ENCODE measurements around the gene NEUROD2. TPM values are rescaled to one million over a fixed set of nuclear protein-coding genes. Genes with fewer than 3 reads are reported as not detected.

Gene NEUROD2
- polyA plus RNA-seq, 1 of the 3 experiments (the other 2 are of a cell fraction), result not detected

DNA sequence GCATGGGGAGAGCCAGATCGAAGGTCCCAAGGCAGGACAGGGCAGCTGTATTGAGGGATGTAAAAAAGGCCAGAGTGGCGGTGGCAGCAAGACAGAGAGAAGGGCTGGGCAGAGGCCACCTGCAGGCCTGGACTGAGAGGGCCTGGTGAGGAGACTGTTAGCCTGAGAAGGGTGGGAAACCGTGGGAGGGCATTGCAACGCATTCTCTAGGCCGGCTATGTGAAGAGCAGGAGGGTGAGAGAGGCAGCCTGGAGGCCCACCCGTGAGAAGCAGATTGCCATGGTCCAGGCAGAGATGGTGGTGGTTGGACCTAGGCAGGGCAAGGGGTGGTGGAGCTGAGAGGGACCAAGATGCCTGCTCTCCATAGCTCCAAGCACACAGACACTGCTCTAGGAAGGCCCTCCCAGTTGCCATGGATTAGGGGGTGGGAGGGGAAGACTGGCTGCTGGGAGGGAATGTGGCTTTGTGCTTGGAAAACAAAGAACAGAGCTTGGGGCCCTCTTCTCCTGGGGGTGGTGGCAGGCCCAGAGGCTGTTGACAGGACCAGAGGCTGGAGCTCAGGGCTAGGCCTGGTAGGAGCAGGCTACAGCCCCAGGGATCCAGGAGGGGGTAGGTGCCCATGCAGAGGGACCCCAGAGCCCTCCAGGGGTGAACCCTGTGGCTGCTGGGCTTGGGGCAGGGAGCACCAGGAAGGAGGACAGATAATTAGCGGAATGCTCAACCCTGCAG is 45.0 kb upstream of the NEUROD2 start:
- Histone ChIP-seq H3K9me3 (no peaks in the 10 kb centered on the region), H3K9me2 (no peaks in the 10 kb centered on the region), H3K4me3 (ENCODE audit: low read depth in 2 of 2, low read length in 1 of 2) (no peak overlapping the region), H3K9ac (no peak overlapping the region), H3F3A (replicated peaks; ENCODE audit: insufficient read depth) (no peaks in the 10 kb centered on the region), H3K36me3 (replicated peaks in 1 of 2; ENCODE audit: control insufficient read depth in 1 of 2, insufficient read depth in 2 of 2, low read length in 1 of 2) (peaks cover 0 to 5% of the 10 kb centered on the region in 2 experiments), H3K79me2 (ENCODE audit: insufficient read depth) (peaks cover 9% of the 10 kb centered on the region; the same call in 1 of the 2 replicates), H2AFZ (ENCODE audit: low read depth) (no peak overlapping the region), H3K4me2 (no peak overlapping the region), H3K4me1 (ENCODE audit: control insufficient read depth in 1 of 2, insufficient read depth in 2 of 2, low read depth in 1 of 2, low read length in 1 of 2) (peaks cover 0 to 4% of the 10 kb centered on the region in 2 experiments; a peak in 1 of 4 replicates), H4K20me1 (ENCODE audit: insufficient read depth) (peaks cover 7% of the 10 kb centered on the region; the same call in 1 of the 2 replicates), H3K27me3 (ENCODE audit: insufficient read depth) (no peaks in the 10 kb centered on the region), H3K27ac (ENCODE audit: low read depth in 2 of 2, low read length in 1 of 2) (no peak overlapping the region; a peak in 1 of 4 replicates)
- WGBS (ENCODE audit: low lambda C conversion rate), result 78% methylated on average over 6 of the region's 7 CpGs
- POLR2A ChIA-PET, result interaction anchor here (0.7 kb wide), 1 partner anchor 14 kb away, joined by 3 read pairs; no protein-coding TSS in a partner anchor
- no peak for DNase-seq
- TF ChIP-seq TCF12 (IDR thresholded peaks at IDR 0.05), result no peak
- no peak for TF ChIP-seq EZH2phosphoT487 (IDR thresholded peaks at IDR 0.05; ENCODE audit: borderline replicate concordance, low read depth)
- no peak for TF ChIP-seq RCOR1 (IDR thresholded peaks at IDR 0.05; ENCODE audit: low read length)
- TF ChIP-seq, protein P1, sequence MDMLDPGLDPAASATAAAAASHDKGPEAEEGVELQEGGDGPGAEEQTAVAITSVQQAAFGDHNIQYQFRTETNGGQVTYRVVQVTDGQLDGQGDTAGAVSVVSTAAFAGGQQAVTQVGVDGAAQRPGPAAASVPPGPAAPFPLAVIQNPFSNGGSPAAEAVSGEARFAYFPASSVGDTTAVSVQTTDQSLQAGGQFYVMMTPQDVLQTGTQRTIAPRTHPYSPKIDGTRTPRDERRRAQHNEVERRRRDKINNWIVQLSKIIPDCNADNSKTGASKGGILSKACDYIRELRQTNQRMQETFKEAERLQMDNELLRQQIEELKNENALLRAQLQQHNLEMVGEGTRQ (IDR thresholded peaks at IDR 0.05; ENCODE audit: borderline replicate concordance, low read depth, low read length), result no peak
- TF ChIP-seq FOXJ3 (CRISPR knock-in tag; IDR thresholded peaks at IDR 0.05), result no peak
- no peak for TF ChIP-seq YY1 (IDR thresholded peaks at IDR 0.05; ENCODE audit: low read depth)
- TF ChIP-seq FOXM1 (IDR thresholded peaks at IDR 0.05; ENCODE audit: low read depth), result no peak
- TF ChIP-seq ELF1 (IDR thresholded peaks at IDR 0.05), result no peak
- TF ChIP-seq GABPA (IDR thresholded peaks at IDR 0.05; ENCODE audit: low read depth), result no peak
- CTCF ChIA-PET, result interaction anchor here (1.0 to 7.6 kb wide), 8 partner anchors 12 to 112 kb away, joined by 3 to 149 read pairs (median 9); partner anchors contain the start of genes PNMT, PPP1R1B, STARD3 and TCAP

DNA sequence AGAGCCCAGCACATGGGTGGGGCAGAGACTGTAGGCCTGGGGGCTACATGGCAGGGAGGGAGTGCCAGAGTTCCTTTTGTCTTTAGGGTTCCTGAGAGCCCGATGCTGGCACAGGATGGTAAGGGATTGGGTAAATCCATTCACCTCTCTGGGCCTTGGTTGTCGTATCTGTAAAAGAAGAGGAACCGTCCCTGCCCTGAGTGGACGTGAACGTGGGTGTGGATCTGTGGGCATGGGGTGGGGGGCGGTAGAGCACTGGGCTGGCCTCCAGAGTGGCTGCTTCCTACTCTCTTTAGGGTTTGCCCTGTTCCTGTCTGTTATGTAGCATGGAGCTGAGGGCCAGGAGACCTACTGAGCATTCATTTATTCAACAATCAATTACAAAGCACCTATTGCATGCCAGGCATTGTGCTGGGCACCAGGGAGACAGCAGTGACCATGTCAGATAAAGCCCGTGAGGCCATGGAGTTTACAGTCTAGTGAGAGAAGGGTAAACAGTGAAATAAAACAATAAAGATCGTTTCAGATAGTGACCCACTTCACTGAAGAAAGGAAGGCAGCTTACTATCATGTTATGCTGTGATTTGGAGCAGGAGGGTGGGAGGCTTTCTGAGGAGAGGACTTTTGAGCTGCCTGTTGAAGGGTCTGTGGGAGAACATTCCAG is 44.3 kb upstream of the NEUROD2 start:
- Histone ChIP-seq H3K36me3 (replicated peaks in 1 of 2; ENCODE audit: control insufficient read depth in 1 of 2, insufficient read depth in 2 of 2, low read length in 1 of 2) (peaks cover 0 to 3% of the 10 kb centered on the region in 2 experiments), H3K79me2 (ENCODE audit: insufficient read depth) (peaks cover 9% of the 10 kb centered on the region; the same call in 1 of the 2 replicates), H2AFZ (ENCODE audit: low read depth) (no peak overlapping the region), H3K4me2 (no peak overlapping the region), H3K9me3 (no peaks in the 10 kb centered on the region), H3K4me3 (ENCODE audit: low read depth in 2 of 2, low read length in 1 of 2) (no peak overlapping the region), H3K9ac (no peak overlapping the region), H3K9me2 (no peaks in the 10 kb centered on the region), H3K4me1 (ENCODE audit: control insufficient read depth in 1 of 2, insufficient read depth in 2 of 2, low read depth in 1 of 2, low read length in 1 of 2) (peaks cover 0 to 4% of the 10 kb centered on the region in 2 experiments; a peak in 1 of 4 replicates), H3K27me3 (ENCODE audit: insufficient read depth) (no peaks in the 10 kb centered on the region), H4K20me1 (ENCODE audit: insufficient read depth) (peaks cover 7% of the 10 kb centered on the region; the same call in 1 of the 2 replicates), H3K27ac (ENCODE audit: low read depth in 2 of 2, low read length in 1 of 2) (no peak overlapping the region), H3F3A (replicated peaks; ENCODE audit: insufficient read depth) (no peaks in the 10 kb centered on the region)
- CTCF ChIA-PET, result interaction anchor here (1.0 to 7.6 kb wide), 6 partner anchors 11 to 29 kb away, joined by 3 to 149 read pairs (median 46); partner anchors contain the start of genes PNMT, STARD3 and TCAP
- POLR2A ChIA-PET, result interaction anchor here (0.7 kb wide), 1 partner anchor 15 kb away, joined by 3 read pairs; no protein-coding TSS in a partner anchor
- DNase-seq, result no peak
- WGBS (ENCODE audit: low lambda C conversion rate), result 87% methylated on average over 8 of the region's 8 CpGs
- TF ChIP-seq RXRA (IDR thresholded peaks at IDR 0.05; ENCODE audit: borderline replicate concordance, low read depth) (no peak), TCF12 (IDR thresholded peaks at IDR 0.05) (no peak), MAX (IDR thresholded peaks at IDR 0.05; ENCODE audit: low read depth) (no peak), FOXM1 (IDR thresholded peaks at IDR 0.05; ENCODE audit: low read depth) (no peak), EP300 (IDR thresholded peaks at IDR 0.05; ENCODE audit: borderline replicate concordance in 1 of 2, low read depth in 1 of 2, low read length in 1 of 2) (no peak), RFX5 (IDR thresholded peaks at IDR 0.05; ENCODE audit: low read length) (no peak), SIN3A (IDR thresholded peaks at IDR 0.05; ENCODE audit: borderline replicate concordance, low read depth, low read length) (no peak), RCOR1 (IDR thresholded peaks at IDR 0.05; ENCODE audit: low read length) (no peak), GATA2 (CRISPR knock-in tag; IDR thresholded peaks at IDR 0.05) (no peak), GABPA (IDR thresholded peaks at IDR 0.05; ENCODE audit: low read depth) (no peak), RAD21 (IDR thresholded peaks at IDR 0.05; ENCODE audit: low read length) (no peak), TAF1 (IDR thresholded peaks at IDR 0.05; ENCODE audit: borderline replicate concordance, low read depth, low read length) (no peak), POLR2AphosphoS5 (IDR thresholded peaks at IDR 0.05; ENCODE audit: low read depth, low read length) (no peak)
- TF ChIP-seq, protein P2, sequence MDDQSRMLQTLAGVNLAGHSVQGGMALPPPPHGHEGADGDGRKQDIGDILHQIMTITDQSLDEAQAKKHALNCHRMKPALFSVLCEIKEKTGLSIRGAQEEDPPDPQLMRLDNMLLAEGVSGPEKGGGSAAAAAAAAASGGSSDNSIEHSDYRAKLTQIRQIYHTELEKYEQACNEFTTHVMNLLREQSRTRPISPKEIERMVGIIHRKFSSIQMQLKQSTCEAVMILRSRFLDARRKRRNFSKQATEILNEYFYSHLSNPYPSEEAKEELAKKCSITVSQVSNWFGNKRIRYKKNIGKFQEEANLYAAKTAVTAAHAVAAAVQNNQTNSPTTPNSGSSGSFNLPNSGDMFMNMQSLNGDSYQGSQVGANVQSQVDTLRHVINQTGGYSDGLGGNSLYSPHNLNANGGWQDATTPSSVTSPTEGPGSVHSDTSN (IDR thresholded peaks at IDR 0.05), result no peak
- TF ChIP-seq, protein P1 (IDR thresholded peaks at IDR 0.05; ENCODE audit: borderline replicate concordance, low read depth, low read length), result no peak
